Measurements from ENCODE around the gene RAMP1.

The RAMP1 gene

DNA sequence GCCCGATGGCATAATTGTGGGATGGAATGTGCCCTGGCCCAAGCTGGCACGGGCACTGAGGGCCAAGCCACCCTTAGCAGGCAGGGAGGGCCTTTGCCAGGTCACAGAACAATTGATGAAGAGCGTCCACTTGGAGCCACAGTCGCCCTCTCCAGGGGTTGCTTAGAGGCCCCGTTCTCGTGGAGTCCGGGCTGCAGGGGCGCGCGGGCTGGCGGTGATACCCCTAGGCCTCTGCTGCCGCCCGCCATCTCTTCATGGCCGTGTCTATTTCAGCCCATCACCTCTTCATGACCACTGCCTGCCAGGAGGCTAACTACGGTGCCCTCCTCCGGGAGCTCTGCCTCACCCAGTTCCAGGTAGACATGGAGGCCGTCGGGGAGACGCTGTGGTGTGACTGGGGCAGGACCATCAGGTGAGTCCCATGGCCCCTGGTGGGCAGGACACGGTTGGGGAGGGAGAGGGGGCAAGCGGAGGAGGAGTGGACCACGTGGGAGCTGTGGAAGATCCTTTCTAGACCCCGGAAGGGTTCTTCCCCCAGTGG, 17.6 kb downstream of the RAMP1 start:
- DNase-seq (ENCODE audit: low spot score) = no peak

DNA sequence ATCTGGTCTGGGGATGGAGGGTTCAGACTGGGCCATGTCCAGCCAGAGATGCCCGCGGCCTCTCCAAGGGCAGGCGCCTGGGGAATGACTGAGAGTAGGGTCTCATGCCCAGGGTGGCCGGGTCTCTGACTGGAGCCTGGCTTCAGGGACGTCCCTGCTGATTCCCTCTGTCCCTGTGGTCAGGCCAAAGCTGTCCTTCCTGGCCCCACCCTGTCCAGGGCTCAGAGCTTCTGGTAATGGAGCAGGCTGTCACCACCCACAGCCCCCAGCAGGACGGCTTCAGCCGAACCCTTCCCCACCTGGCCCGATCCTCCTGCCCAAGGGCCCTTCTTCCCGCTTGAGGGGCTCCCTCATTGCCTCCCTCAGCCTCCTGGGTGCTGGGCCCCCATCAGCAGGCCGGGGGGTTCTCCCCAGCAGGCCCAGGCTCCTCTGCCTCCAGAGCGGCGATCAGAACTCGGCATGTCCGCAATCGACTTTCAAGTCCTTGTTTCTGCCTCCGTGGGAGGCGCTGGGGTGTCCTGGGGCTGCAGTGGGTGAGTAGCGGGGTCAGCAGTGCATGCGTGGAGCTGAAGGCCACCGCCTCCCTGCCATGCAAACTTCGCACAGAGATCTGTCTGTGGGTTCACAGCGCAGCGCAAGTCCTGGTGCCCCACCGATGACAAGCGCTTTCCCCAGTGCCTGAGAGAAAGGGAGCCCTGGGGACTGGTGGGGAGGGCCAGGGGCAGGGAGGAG, 18.3 kb downstream of the RAMP1 start:
- DNase-seq (ENCODE audit: low spot score) = no peak

DNA sequence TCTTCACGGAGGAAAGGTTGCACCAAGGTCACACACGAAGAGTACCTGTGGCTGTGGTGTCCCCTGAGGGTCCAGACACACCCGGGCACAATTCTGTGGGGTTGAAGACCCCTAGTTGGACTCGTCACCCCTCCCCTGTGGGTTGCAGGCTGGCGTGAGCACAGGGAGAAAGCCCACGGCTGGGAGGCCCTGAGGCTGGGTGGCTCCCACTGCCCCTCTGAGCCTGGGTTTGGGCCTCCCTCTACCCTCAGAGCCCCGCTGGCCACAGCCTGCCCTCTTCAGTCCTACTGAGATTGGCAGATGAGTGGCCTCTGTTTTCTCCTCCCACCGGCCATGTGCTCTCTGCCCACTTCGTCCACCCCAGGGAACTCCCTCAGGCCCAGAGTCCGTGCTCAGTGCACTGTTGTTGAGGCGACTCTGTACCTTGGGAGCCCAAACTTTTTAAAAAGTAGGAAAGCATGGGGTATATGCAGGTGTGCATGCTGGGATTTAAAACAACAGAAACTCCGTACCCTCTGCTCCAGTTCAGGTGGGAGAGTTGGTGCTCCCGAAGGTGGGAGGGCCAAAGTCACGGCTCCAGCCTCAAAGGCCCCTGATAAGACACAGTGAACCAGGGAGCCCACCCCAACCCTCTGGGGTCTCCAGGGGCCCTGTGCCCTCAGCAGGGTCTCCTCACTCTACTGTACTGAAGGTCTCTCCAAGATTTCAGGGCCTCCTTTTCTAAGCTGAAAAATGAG, 19.1 kb downstream of the RAMP1 start:
- no peak for DNase-seq (ENCODE audit: low spot score)

DNA sequence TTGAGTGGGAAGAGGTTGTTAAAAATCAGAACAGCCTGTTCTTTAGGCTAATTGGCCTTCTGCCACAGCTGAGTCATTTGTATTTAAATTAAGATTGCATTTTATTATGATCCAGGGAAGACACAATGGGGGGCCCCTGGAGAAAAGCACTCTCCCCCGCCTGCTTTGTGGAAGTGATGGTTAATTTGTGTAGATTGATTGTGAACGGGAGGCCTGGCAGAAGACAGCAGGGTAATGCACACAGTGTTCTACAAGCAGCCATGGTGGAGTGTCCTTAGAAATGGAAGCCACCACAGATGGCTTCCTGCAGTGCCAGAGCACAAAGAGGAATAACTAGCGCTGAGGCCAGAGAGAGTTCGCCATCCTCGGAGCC, 19.6 kb downstream of the RAMP1 start:
- no peak for DNase-seq (ENCODE audit: low spot score)

DNA sequence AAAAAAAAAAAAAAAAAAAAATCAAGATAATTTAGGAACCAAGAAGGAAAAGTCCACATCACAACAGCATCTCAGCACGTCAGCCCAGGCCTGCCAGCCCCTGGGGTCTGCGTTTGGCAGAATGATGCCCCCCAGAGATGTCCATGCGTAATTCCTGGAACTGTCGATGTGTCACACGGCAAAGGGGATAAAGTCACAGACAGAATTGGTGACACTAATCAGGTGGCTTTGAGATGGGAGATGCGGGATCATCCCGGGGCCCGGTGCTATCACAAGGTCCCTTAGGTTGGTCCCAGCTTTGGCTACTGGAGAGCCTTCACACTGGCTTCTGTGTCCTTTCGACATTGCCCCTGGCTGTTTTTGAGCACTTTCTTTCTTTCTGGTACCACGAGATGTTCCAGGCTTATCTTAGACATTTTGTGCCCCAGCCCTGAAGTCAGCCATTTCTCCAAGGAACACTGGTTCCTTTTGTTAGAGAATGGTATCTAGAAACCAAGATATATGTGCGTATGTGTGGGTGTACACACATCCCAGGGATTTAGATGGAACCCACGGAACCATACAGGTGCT, 20.7 kb downstream of the RAMP1 start:
- DNase-seq (ENCODE audit: low spot score) = no peak

DNA sequence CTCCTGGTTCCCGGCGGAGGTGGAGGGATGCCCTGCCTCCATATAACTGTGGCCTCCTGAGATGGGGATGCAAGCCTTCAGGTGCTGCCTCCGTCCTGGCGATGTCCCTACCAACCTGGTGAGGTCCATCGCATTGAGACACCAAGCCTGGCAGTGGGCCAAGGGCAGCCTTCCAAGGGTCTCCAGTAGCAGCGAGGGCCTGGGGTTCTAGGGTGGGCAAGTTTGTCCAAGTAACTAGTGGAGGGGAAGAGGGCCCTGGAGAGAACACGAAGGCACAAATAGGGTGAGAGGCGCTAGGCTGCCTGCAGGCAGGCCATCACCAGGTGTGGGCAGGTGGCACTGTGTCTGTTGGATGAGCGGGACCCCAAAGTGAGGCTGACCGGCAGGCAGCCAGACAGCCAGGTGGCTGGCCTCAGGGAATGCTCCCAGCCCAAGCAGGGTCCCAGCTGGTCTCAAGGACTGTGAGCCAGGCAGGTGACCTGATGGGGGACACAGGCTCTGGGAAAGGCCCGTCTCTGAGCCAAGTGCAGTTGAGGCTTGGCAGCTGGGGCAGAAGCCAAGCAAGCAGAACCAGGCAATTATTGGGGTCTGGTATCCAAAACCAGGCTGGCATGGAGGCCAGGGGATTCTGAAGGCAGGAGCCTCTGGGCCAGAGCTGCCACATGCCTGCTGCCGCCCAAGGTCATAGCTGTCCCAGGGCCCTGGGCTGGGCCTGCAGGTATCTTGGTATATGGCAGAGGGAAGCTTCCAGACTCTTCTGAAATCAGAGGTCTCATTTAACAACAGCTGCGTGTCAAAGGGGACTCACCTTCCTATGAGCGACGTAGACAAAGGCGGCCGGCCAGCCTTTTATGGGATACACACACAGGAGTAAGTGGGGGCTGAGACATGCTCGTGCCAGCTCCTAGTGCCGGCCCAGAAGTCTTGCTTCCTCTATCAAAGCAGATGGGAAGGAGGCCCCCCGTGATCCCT, 23.4 kb downstream of the RAMP1 start:
- DNase-seq (ENCODE audit: low spot score) = no peak

DNA sequence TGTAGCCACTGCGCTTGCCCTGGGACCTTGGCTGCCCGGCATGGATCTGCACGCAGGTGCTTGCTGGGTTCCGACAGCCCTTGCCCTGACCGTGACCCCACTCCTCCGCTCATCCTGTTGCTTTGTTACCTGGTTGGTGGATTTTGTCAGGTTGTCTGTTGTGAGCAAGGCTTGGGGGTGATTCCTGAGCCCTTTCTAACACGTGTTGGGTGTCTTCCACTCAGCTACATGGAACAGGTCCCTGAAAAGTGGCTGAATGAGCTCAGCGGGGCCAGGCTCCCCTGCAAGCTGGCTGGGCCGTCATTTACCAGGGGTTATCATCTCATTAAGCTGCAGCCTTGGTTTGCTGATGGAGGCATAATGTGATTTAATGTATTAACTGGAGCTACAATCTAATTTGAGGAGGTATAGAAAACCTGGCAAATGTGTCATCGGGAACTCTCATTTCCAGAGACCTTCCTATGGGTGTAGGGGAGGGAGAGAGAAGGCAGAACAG, 24.6 kb downstream of the RAMP1 start:
- DNase-seq (ENCODE audit: low spot score) = no peak

DNA sequence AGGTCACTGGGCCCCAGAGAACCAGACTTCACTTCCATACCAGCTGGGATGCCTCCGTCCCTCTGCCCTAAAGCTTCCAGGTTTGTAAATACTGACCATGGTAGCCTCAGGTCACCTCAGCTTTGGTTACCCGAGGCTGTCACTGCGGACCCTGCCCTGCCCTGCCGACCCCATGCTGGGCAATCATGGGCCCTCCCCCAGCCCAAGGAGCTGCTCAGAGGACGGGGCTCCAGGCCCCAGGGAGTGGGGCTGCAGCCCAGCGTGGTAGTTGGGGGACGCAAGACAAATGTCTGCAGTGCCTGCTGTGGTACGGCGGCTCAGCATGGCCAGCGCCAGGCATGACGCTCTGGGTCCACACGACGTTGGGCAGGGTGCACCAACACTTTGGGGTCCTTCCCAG, 25.3 kb downstream of the RAMP1 start:
- DNase-seq (ENCODE audit: low spot score) = no peak

DNA sequence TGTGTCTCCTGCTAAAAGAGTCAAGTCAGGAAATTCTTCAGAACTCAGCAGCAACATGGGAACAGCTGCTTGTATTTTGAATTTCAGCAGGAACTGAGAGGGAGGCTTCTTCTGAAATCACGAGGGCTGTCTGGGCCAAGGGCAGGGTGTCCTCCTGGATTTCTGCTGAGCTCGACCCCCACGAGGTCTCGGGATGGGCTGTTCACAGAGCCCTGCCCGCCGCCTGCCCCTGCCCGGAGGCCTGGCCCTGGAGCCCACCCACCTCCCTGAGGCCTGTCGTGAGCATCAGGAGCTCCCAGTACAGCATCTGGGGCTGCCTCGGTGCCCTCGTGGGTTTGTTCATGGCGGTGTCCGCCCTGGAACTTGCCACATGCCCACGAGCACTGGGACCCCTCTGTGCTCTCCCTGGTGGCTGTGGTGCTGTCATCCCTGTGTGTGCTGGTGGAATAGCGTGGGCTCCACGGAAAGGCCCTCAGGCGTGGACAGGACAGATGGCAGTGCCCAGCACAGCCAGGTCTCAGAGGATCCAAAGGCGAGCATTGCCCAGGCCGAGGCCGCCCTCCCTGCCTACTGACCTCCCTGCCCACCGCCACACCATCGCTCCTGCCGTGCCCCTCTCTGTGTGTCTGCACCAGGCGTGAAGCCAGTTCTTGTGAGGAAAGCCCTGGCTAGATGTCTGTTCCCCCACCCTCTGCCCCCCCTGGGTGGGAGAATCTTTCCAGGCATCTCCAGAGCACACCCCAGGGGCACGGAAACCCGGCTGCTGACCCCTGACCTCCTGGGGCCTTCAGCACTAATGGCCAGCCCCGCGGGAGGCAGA, 25.9 kb downstream of the RAMP1 start:
- DNase-seq (ENCODE audit: low spot score) = no peak

DNA sequence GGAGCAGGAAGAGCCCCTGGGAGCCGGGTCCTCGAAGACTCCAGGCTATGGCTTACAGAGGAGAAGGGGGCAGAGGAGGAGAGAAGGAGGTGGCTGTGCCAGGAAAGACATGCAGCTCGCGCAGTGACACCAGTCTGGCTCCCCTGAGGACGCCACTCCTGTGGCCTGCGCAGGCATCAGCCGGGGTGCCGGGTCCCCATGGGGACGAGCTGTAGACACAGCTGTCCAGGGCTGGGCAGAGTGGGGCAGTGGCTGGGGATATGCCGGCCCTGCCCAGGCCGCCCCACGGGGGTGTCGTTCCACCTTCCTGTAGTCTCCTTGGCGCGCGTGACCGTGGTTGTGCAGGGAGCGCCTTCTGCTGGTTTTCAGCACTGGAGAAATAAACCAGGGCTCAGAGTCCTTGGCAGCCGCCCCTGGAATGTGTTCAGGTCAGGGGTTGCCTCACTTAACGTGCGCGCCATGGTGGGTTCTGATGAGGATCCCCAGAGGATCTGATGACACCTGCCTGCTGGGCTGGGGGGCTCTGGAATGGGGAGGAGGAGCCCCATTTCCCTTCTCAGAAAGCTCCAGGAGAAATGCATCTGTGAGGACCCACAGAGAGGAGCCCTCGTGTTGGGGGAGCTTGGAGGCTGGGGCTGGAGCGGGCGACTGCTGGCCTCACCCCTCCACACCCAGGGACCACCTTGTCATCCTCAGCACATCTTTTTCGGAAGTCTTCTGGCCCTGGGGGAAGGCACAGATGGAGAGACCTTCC, 26.7 kb downstream of the RAMP1 start:
- no peak for DNase-seq (ENCODE audit: low spot score)

DNA sequence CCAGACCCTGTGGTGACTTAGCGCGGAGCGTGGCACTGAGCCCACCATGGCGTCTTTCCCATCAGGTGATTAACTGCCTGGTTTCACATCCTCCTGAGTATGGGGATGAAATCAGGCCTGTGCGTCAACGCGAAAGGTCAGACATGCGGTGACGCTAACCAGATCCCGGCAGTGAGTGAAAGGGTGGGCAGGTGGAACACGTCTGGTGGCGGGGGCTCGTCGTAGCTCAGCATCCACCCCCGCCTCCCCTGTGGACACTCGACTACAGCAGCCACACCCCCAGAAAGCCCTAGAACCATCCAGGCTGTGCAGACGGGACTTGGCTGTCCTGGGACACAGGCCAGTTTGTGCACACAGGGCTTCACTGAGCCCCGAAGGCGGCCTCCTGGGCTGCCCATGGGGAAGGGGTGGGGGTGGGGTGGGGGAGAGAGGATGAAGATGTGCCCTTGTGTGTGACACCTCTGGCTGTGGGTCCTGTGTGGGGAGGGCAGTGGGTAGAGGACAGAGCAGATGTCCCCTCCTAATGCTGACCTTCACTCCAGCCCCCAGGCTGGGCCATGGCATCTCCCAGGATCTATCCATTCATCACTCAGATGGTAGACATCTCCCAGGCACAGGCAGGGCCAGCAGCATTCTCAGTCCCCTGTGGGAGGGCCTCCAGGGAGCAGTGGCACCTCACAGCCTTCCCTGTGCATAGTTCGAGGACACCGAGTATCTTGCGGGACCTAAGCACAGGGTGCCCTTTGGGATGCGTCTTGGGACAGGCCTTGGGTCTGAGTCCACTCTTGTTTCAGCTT, 27.5 kb downstream of the RAMP1 start:
- DNase-seq (ENCODE audit: low spot score) = no peak

DNA sequence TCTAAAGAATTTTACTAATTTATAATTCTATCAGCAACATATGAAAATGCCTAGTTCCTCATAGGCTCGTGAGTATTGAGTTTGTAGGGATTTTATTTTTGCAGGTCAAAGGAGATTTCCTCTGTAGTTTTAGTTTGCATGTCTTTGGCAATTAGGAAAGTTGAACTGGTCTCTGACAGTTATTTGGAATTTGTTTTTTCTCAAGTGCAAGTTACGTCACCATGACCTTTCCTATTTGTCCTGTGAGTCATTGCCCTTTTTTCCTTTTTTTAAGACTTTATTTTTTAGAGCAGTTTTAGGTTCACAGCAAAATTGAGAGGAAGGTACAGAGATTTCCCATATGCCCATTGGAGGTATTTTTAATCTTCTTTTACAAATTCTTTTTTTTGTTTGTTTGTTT, 29.0 kb downstream of the RAMP1 start:
- DNase-seq (ENCODE audit: low spot score) = peak; percentile 30

DNA sequence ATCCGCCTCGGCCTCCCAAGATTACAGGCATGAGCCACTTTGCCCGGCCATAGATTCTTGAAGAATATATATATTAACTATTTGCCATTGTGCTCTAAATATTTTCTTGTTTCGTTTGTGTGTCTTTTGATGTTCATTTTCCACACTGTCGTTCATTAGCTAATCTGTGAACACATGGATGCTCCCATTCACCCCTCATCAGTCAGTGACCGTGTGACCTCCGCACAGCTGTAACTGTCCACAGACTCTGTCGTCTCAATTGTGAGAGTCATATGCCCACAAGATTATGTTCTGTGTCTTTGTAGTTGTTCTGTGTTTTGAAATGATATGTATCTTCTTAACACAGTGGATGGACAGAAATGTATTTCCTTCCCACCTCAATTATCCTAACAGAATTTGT, 29.6 kb downstream of the RAMP1 start:
- no peak for DNase-seq (ENCODE audit: low spot score)

DNA sequence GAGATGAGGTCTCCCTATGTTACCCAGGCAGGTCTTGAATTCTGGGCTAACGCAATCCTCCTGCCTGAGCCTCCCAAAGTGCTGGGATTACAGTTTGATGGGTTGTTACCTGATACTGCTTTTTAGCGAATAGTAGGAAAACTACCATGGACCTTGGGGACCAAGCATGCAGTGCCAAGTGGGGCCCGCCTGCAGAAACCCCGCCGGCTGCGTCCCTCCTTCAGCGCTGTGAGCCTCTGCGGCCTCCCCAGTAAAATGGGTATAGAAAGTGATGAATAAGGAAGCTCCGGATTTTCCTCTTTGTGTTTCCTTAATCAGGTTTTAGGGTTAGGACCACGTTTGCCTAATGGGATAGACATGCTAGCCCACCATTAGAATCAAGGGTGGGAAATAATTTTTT, 30.4 kb downstream of the RAMP1 start:
- no peak for DNase-seq (ENCODE audit: low spot score)

DNA sequence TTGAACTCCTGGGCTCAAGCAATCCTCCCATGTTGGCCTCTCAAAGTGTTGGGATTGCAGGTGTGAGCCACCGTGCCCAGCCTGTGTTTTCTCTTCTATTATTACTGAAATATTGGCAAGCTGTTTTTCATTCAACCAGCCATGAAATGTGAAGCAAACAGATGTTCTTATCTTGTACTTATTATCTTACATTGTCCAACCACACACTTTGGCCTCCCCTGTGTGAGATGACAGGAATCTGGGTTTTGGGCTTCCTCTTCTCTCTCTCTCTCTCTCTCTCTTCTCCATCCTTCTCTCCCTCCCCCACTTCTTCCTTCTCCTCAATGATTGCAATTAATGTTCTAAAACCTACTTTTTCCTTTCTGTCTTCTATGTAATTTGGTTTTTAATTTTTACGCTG, 33.1 kb downstream of the RAMP1 start:
- no peak for DNase-seq (ENCODE audit: low spot score)

DNA sequence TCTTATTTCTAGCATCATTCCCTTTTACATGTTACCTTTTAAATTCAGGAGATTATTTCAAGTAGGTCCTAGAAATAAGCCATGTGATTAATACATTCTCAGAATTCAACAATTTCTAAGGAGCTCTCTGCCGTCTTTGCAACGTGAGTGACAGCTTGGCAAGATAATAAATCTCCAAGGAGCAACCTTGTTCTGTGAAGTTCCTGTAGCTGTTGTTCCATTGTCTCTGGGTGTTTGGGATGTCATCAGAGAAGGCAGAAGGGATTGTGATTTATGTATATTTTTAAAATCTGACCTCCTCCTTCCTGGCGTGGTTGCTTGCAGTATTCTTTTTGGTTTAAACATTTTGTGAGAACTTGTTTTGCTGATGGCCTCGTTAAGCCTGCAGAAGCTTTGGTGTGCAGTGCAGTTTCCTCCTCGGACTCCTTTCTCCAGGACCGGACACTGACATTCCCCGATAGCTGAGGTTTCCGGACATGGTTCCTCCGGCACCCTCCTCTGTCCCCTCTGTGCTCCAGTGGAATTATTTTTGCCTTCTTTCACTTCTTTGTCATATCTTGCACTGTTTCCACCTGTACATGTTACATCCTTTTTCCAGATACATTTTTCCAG, 33.7 kb downstream of the RAMP1 start:
- DNase-seq (ENCODE audit: low spot score) = no peak

DNA sequence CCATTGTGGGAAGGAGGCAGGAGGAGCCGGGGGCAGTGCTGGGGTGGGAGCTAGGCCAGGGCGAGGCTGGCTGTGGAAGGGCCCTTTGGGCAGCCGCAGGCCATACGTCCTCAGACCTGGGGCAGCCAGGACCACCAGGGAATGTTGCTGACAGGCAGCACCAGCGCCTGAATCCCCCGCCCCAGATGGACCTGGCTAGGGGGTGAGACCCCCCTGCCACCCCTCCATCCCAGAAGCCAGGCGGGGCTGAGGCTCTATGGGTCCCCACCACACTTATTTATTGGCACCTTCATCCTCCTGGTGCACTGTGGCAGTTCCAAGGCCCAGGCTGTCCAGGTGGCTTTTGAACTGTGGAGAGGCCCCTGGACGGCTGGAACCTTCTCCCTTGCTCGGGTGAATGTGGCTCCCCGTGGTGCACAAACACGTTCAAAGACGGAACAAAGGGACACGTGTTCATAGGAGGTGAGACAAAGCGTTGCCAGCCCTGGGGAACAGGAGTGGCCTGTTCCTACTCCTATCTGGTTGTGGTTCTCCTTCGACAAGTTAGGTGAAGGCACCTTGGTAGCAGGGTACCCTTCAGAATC, 35.1 kb downstream of the RAMP1 start:
- no peak for DNase-seq (ENCODE audit: low spot score)

DNA sequence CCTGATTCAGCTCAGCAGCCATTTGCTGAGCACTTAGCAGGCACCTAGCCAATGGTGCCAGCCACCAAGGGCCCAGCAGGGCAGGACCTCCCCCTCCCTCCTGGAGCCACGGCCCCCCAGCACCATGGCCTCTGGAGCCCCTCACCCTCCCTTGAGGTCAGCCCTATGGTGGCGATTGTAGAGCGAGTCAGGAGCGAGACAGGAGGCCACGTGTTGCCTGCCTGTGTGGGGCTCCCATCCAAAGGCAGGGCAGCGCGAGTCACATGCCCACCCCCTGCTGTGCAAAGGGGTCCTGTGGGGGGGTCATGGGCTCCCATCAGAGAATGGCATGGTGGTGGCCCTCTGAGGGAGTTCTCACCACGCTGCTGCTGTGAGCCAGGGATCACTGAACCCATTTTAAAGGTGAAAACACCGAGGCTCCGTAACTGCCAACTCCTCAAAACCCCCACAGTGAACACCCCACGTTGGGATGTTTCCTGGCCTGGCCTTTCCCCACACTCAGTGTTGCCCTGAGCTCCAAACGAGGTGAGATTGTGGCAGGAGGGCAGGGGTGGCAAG, 35.6 kb downstream of the RAMP1 start:
- no peak for DNase-seq (ENCODE audit: low spot score)

Measured in AG08395 (cell line).